Type B pancreatic cell (in vitro differentiated cells): Measurements from ENCODE around the gene ZW10. TPM values are rescaled to one million over a fixed set of nuclear protein-coding genes. Genes with fewer than 3 reads are reported as not detected.

Source experiments
- DNase-seq: peaks from one replicate; pipeline ENCODE4 v3.0.0; 2021; ENCODE audit warnings: mixed read lengths; ENCODE audit not compliant: unreplicated experiment; ENCODE audit errors: extremely low spot score
- H3K27ac Mint-ChIP-seq: 2 replicates; pipeline ENCODE4 v1.8.0; 2021; ENCODE audit warnings: mild to moderate bottlenecking, mixed read lengths
- H3K27me3 Mint-ChIP-seq: 2 replicates; pipeline ENCODE4 v1.8.0; 2021; ENCODE audit warnings: mixed read lengths
- H3K36me3 Mint-ChIP-seq: 2 replicates; pipeline ENCODE4 v1.8.0; 2021; ENCODE audit warnings: mixed read lengths
- H3K4me1 Mint-ChIP-seq: one replicate; pipeline ENCODE4 v1.8.0; 2021; ENCODE audit warnings: mixed read lengths; ENCODE audit not compliant: unreplicated experiment
- H3K4me3 Mint-ChIP-seq: 2 replicates; pipeline ENCODE4 v1.8.0; 2021; ENCODE audit warnings: mild to moderate bottlenecking, mixed read lengths
- H3K9me3 Mint-ChIP-seq: 2 replicates; pipeline ENCODE4 v1.8.0; 2021; ENCODE audit warnings: mixed read lengths
- CTCF ChIP-seq: fragments of 200-600 bp; sonication (generic); conservative IDR thresholded peaks from 2 replicates; pipeline ENCODE4 v1.5.0; 2021; ENCODE audit warnings: antibody characterized with exemption, mild to moderate bottlenecking
- total RNA-seq: library from RNA; stranded (reverse); gene quantifications from 2 replicates; pipeline ENCODE4 v1.2.1, GENCODE V29; 2021; ENCODE audit warnings: low replicate concordance

The ZW10 gene
- total RNA-seq, 1 donor from 2014 or later = 21.9 TPM

- H3K9me3 Mint-ChIP-seq = no peaks in the 10 kb centered on the region
- H3K27me3 Mint-ChIP-seq = no peaks in the 10 kb centered on the region
- TF ChIP-seq CTCF = no peak
- no peak overlapping the region for H3K27ac Mint-ChIP-seq
- peaks cover 2% of the 10 kb centered on the region for H3K4me1 Mint-ChIP-seq
- no peak for DNase-seq
- H3K36me3 Mint-ChIP-seq = peaks cover under 1% of the 10 kb centered on the region
- no peak overlapping the region for H3K4me3 Mint-ChIP-seq
These were observed 78.3 kb downstream of the ZW10 start for GRCh38 chr11:113695207-113695606.

- Mint-ChIP-seq H3K27ac (no peak overlapping the region), H3K4me3 (no peak overlapping the region), H3K9me3 (no peaks in the 10 kb centered on the region), H3K4me1 (peaks cover 3% of the 10 kb centered on the region), H3K36me3 (no peaks in the 10 kb centered on the region), H3K27me3 (no peaks in the 10 kb centered on the region)
- DNase-seq = no peak
- no peak for TF ChIP-seq CTCF
These were observed 79.1 kb downstream of the ZW10 start for GRCh38 chr11:113694390-113694789.

GRCh38 chr11:113693030-113693429, 80.5 kb downstream of the ZW10 start:
- H3K4me3 Mint-ChIP-seq = no peak overlapping the region

GRCh38 chr11:113690619-113691569, 82.6 kb downstream of the ZW10 start:
- Mint-ChIP-seq H3K4me3 (no peak overlapping the region), H3K27me3 (no peaks in the 10 kb centered on the region), H3K36me3 (no peaks in the 10 kb centered on the region), H3K27ac (peak overlapping the region; percentile 75), H3K4me1 (peaks cover 14% of the 10 kb centered on the region), H3K9me3 (no peaks in the 10 kb centered on the region)
- TF ChIP-seq CTCF = peak; percentile 67
- DNase-seq = no peak

More at GRCh38 chr11:113693030-113693429, 80.5 kb downstream of the ZW10 start:
- no peak for DNase-seq
- no peak overlapping the region for H3K27ac Mint-ChIP-seq
- H3K27me3 Mint-ChIP-seq = no peaks in the 10 kb centered on the region
- peaks cover 7% of the 10 kb centered on the region for H3K4me1 Mint-ChIP-seq
- TF ChIP-seq CTCF = no peak
- H3K9me3 Mint-ChIP-seq = no peaks in the 10 kb centered on the region
- no peaks in the 10 kb centered on the region for H3K36me3 Mint-ChIP-seq

- Mint-ChIP-seq H3K36me3 (no peaks in the 10 kb centered on the region), H3K27ac (peak overlapping the region; percentile 75)
- DNase-seq = no peak
These were observed 83.5 kb downstream of the ZW10 start for GRCh38 chr11:113689768-113690618.

More at GRCh38 chr11:113689768-113690618, 83.5 kb downstream of the ZW10 start:
- H3K27me3 Mint-ChIP-seq = no peaks in the 10 kb centered on the region
- no peak overlapping the region for H3K4me3 Mint-ChIP-seq
- no peak for TF ChIP-seq CTCF
- no peaks in the 10 kb centered on the region for H3K9me3 Mint-ChIP-seq
- H3K4me1 Mint-ChIP-seq = peaks cover 20% of the 10 kb centered on the region
